ENCODE measurements around the gene TMED8.
"Not testable (repeated sequence)": the region's sequence is repeated elsewhere in the genome, so short reads cannot be mapped to it uniquely, and the experiment has no call there.

Gene TMED8

DNA sequence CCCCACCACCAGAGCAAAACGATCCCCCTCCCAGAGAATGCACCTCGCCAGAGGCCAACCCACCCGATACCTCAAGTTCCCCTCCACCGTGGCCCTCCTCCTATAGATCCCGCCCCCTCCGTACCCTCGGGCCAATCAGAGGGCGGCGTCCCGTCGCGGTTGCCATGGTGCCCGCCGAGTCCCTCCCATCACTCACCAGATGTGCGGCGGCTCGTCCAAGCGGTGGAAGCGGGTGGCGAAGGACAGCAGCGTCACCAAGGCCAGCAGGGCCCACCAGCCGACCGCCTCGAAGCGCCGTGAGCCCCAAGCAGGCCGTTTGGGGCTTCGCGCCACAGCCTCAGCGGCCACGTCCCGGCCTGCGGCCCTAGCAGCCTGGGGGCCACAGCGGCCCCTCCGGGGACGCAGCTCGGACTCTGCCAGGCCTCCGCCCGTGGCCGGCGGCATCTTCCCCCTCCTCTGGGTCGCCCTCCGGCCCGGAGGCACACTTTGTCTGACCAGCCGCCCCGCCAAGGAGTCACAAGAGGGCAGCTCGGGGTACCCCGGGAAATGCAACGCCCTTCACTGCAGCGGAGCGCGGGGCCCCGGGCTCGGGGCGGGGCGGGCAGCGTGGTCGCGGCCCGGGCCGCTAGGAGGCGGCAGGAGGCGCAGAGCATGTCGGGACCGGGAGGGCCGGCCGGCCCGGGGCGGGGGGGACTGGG is 56.5 kb downstream of the TMED8 start, which contains the start of gene POMT2:
POMT2 (minus strand) TSS at position 646 of the 698 bp plus-strand sequence; CDS start at position 444, 202 bp downstream.
- peak; percentile 94 for DNase-seq

DNA sequence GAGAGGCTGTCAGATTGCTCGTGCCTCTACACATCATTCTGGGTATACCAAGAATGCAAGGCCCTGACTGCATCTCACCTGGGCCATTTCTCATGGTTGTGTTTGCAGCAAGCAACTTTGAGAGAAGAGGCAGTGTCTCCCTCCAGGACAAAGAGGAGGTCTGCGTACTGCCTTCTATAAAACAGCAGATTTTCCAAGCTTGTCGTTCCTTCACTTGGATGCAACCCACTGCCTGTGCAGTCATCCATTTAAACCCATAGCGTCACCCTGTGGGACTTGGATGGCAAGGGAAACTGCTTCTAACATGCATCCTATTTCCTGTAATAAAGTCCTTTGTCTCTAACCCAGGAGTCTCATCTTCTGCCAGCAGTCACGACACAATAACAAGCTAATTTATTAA is 57.5 kb downstream of the TMED8 start:
- no peak for DNase-seq

DNA sequence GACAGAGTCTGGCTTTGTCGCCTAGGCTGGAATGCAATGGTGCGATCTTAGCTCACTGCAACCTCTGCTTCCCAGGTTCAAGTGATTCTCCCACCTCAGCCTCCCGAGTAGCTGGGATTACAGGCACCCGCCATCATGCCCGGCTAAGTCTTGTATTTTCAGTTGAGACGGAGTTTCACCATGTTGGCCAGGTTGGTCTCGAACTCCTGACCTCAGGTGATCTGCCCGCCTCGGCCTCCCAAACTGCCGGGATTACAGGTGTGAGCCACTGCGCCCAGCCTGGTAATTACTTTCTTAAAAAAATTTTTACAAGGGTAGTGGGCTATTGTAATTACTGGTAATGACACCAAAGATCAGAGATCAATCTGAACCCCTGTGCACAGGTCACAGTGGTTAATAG is 58.1 kb downstream of the TMED8 start:
- not testable (repeated sequence) for DNase-seq

DNA sequence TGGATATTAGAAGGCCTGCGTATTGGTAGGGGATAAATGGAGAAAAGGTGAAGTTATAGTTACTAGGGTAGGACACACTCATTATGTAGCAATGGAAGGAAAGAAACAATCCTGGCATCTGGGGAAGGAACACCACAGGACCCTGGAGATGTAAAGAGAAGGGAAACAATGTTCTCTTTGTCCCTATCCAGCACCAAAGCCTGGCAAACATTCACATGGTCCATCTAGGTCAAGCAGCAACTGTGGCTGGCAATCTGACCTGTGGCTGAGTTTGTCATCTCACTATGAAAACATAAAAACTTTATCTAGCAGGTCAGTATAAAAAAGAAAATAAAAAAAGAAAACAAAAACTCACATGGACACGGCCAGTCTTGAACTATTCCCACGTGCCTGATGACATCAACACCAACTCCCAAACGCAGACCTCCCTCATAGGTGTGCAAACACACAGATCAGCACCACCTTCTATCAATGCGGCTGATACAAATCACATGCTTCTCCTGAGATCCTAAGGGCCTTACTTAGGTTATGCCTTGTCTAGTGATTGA is 58.8 kb downstream of the TMED8 start:
- DNase-seq = no peak

DNA sequence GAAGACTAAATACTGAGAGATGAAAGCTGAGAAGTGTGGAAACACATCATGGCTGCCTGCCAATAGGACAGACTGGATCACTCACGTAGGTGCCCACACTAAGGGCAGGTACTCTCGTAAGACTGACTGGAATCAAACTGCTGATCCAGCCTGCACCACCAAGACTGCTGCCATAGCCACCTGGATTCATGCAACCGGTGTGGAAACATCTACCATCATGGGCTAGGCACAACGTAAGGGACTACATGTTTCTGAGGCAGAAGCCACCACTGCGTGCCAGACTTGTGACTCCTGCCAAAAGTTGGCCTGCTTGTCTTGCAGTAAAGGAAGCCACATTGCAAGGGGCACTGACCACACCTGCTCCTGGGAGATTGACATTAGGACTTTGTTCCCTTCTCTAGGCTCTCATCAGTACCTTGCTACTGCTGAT is 60.0 kb downstream of the TMED8 start:
- DNase-seq = no peak

DNA sequence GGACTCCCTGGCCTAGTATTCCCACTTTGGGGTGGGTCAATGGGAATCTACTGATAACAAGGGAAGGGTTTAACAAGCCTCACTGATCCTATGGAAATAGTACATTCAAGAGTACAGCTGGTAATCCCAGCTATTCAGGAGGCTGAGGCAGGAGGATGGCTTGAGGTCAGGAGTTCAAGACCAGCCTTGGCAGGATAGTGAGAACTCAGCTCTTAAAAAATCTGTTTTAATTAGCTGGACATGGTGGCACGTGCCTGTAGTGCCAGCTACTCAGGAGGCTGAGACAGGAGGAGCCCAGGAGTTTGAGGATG is 60.7 kb downstream of the TMED8 start:
- DNase-seq = no peak

DNA sequence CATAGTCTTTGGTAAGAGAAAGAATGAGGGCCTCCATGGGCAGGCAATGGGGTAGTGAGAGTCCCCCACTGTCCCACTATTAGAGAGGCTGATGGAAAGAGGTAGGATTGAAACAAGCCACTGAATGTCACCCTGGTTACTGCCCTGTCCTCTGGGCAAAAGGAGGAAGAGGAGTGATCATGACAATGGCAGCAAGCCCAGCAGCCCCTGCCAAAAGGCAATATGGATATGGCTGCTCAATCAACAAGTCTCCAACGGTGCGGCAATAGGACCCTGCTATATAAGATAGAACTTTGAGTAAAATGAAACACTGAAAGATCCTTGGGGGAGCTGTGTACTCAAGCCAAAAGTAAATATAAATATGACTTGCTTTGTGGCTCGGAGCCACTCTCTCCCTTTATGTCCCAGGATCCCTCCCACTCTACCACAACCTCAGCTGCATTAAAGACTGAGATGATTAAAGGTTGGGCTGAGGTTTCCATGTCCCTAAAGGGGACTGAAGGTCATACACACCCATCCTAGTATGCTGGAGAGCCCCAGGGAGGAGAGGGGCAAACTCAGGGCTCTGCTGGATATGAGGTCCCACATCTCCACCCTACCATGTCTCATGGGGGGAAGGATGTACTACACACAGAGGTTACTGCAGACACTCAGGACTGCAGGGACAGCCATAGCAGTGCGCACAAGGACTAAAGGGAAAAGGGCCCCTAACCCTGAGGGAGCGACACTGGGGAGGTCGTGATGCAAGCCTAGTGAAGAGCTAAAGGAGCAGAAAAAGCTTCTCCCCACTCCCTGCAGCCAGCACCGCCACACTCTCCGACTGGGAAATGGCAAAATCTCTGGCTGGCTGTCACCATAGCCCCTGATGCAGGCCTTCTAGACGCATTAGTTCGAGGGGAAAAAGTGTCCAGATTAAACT is 62.1 kb downstream of the TMED8 start:
- no peak for DNase-seq

DNA sequence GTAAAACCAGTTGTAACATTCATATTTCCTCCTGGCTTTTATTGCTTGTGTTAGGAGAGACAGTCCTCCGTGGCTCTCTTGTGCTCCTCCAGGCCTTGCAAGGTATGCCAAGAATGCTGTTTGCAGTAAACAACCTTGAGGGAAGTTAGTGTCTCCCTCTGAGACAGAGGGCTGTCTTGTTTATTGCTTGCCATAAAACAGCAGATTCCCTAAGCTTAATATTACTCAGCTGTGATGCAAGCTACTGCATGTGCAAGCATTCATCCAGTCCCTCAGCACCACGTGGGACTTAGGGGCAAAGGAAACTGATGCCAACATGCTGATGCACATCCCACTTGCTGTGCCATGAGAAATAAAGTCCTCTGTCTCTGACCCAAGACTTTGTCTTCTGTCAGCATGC is 62.9 kb downstream of the TMED8 start:
- DNase-seq = no peak

DNA sequence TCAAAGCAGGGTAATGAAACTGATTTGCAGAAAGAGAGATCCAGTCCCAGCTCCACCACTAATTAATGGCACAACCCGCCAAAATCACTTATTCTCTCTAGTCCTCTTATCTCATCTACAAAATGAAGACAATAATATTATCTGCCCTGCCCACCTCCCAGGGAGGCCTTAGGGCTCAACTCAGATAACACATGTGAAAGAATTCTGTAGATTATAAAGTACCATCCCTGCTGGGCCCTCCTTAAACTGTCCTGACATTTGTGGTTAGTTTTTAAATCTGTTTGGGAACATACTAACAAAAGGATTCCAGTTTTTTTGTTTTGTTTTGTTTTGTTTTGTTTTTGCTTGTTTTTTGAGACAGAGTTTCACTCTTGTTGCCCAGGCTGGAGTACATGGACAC is 63.5 kb downstream of the TMED8 start:
- DNase-seq = no peak

DNA sequence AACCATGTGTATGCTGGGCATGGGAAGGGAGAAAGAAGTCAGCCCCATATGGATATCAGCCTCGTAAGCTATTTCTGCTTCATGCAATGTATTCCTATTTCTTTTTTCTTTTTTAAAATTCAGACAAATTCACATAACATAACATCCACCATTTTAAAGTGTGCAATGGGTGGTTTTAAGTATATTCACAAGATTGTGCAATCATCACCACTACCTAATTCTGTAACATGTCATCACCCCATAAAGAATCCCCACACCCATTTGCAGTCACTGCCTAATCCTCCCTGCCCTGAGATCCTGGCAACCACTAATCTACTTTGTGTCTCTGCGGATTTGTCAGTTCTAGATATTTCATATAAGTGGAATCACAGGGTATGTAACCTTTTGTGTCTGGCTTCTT is 65.7 kb downstream of the TMED8 start:
- no peak for DNase-seq

DNA sequence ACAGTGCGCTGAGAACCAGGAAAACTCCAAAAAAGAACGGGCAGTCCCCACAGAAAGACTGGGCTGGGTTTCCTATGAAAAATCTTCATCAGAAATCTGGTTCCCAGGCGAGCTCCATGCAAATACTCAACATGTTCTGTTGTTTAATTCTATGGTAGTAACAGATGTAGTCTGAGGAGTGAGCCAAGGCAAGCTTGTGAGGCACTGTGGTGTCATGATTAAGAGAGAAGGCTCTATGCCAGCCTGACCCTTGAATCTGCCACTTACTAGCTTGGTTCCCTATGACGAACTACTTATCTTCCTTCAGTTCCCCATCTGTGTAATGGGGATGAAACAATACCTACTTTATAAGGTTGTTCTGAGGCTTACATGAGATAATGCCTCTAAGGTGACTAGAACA is 66.9 kb downstream of the TMED8 start:
- no peak for DNase-seq

DNA sequence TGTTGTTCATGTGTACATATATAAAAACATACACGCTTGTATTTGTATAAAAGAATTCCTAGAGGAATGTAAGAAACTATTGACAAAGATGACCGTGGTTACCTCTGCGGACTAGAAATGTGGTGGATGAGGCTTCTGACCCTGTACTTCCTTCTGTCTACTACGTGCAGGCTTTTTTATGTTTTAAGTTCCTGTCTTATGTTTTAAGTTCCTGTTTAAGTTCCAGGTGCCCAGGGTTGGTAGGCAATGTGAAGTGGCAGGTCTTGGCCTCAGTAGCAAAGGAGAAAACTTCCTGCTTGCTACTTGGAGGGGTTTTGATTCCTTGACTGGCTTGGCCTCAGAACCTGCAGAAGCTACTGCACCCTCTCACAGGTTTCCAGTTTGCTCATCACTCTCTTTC is 67.8 kb downstream of the TMED8 start:
- no peak for DNase-seq

DNA sequence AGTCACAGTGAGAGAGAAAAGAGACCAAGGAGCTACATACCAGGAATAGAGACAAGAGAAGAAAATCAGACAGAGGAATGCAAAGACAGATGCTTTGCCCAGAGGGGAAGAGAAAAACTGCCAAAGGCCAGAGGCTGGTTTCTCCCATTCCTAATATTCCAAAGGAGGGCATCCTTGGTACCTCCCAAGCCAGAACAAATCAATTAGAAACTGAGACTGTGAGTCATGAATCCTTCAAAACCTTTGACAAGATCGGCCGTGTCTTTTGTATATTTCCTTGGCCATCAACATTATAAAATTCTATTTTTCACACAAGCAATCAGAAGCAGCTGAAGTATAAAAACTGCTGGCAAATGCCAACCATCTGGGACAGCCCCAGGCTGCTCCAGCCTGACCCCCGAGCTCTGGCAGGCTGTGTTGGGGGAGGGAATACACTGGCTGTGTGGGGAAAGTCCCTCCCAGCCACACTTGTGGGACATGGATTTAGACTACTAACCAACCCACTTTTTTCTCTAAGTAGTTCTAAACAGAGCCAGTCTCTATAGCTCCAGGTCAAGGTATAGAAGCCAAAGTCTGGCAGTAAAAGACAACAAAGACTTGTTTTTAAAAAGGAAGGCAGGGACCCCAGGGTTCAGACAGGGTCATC is 69.9 kb downstream of the TMED8 start:
- peak; percentile 31 for DNase-seq

DNA sequence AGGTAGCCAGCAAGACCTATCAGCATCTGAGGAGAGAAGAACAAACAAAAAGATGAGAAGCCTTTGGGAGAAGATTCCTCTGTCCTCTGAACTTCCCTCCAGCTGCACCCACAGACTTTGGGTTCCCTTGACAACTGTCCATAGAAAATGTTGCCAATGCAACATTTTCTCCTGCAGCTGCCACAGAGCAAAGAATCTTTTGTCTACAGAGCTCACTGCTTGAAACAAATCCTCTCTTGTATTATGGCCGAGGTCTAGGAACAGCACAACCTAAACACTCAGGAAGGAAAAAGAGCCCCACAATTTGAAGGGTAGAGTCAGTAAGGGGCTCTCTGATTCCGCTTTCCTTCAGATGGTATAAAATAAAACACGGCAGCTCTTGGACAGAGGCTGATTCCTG is 70.5 kb downstream of the TMED8 start:
- DNase-seq = no peak

DNA sequence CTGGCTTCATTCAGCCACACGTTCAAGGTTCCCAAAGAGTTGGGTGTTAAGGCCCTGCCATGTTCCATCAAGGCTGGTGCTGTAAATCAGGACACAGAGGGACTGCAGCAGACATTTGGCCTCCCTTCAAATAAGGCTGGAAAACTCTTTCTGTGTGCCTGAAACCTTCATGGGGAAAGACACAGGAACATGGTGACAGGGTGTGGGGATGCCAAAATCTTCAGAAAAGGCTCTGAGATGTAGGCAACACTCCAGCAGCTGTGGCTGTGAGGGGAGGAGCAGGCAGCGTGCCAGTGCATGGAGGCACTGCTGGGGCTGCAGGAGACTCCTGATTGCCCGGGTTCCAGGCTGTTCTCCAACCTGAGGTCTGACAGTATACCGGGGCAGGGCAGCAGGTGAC is 71.2 kb downstream of the TMED8 start:
- DNase-seq = no peak

DNA sequence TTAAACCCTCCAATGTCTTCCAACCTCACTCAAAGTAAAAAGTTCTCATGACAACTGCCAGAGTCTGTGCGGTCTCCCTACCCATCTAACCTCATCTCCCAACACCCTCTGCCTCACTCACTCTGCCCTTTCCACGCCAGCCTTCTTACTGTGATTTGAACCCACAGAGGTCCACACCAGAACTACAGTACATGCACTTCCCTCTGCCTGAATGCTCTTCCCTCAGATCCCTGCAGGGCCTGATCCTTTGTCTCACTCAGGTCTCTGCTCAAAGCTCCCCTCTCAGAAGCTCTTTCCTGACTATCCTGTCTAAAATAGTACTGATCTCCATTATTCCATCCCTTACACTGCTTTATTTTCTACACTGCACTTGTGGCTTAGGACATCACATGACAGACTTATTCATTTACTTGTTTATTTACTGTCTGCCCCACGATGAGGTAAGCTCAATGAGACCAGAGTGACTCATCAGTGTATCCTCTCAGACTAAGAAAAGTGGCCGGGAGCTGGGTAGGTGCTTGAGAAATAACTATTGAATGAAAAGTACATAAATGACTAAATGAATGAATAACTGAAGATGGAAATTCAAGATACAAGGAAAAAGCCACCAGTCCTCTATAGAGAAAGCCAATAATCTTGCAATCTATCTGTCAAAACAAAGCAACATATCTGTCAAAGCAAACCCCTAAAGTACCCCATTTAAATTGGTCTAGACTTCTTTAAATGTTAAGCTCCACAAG is 73.3 kb downstream of the TMED8 start:
- peak; percentile 94 for DNase-seq

DNA sequence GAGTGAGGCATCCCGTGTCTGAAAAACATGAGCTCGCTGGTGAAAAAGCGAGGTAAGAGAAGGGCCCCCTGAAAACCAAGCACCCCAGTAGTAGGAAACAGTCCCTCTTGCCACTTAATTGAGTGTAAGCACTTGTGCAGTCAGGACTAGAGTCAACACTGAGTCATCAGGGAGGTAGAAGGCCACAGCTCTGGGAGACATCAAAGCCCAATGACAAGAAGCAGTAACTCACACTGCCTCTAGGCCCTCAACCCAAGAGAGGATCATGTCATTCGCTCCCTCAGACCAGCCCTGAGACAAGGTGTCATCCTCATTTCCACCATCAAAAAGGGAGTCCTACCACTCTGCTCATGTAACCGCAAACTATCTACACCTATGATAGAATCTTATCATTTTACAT is 74.0 kb downstream of the TMED8 start:
- DNase-seq = peak; percentile 96

DNA sequence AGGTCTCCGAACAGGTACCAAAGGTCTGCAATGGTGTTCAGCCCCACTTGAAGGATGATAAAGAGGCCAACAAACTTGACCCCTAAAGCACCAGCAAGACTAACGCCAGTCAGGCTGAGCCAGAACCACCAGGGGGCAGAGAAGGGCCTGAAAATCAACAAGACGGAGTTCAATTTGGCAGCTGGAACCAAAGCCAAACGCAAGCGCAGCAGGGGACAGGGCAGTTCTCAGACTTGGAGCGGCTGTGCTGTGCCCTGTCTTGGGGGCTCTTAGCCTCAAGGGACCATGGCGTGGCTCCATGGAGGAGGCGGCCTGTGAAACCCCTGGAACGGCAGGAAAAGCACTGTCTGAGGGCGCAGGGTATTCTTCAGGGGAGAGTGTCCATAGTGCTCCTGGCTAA is 75.8 kb downstream of the TMED8 start:
- peak; percentile 75 for DNase-seq

DNA sequence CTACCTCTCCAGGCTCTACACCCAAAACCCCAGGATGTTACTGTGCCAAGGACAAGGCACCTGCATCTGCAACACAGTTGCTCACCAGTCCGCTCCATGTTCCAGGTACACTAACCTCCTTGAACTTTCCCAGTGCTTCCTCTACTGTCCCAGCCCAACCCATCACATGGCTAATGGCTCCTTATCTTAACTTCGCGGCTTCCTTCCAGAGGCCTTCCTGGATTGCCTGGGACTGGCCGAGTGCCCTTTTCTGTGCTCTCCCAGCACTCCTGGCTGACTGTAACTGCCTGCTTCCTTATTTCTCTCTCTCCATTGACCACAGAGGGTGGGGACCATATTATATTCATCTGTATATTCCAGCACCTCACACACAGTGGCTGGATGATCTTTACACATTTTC is 77.1 kb downstream of the TMED8 start:
- no peak for DNase-seq

DNA sequence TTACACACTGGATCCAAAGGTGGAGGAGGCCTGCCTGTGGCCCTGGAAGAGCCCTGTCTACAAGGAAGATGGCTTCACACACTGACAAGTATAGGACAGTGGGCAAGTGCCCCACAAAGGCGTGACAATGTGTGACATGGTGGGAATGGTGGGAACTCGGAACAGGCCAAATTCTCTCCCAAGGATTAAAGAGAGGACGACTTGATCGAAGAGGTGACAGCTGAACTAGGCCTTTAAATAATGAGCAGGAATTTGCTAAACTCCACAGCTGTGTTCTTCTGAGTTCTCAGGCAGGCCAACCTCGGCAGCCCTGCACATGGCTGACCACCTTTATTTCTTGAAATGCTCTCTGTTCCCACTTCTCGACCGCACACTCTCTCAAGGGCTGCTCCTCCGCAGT is 80.0 kb downstream of the TMED8 start:
- no peak for DNase-seq

DNA sequence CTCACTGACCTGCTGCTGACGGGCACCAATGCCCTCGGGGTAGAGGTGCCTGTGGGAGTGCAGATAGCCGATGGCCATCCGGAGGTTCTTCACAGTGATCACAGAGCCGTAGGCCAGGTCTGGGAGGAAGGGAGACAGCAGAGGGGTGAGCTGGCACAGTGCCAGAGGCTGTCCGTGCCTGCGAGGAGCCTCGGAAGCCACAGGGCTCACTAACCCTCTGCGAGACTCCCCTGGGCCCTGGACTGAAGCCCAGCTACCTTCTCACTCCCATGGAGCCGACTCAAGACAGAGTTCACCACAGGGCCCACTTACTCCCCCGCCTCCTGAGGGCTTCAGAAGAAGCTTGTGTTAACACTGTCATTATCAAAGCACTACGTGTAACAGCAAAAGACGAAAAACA is 80.7 kb downstream of the TMED8 start:
- DNase-seq = no peak

DNA sequence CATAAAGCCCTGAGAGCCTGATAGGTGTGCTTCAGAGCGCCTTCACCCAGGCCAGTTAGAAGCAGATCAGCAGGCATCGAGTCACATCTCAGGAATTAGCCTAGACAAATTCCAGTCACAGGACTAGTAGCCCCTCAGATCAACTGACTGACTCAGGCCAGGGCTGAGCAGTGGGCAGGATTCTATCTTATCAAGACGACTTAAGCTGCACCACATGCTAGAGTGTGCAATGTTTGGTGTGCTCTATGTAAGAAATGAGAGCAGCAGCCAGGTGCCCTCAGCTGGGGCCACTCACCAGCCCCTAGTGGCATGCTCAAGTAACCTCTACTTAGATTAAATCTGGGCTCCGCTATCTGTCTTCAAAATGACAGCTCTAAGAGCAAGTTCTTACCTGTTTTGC is 86.2 kb downstream of the TMED8 start:
- no peak for DNase-seq

DNA sequence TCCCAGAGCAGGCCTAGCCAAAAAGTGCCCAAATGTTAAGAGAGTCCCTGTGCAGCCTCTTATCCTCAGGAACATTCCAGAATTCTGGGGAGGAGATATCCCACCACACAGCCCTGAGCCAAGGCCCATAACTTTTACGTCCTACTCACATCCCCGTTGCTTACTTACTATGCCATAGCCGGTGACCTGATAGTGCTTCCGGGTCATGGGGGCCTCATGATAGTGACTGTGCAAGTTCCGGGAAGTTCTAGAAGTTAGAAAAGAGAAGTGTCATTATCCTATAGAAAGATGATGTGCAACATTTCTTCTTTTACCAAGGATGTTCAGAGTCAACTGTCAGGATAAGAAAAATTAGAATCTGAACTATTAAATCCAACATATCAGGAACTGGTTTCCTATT is 90.3 kb downstream of the TMED8 start:
- no peak for DNase-seq

Measured in activated CD4-positive, alpha-beta T cell treated with anti-CD3 and anti-CD28 coated beads, Interleukin-10, Interleukin-2, amounts not matched to agents 100 ng/mL and 50 ng/mL, durations not matched to agents 16 hours and 8 hours (primary cell).